Body of pancreas (tissue), 4 donors: Measurements from ENCODE around the gene RAD23B. TPM values are rescaled to one million over a fixed set of nuclear protein-coding genes. Genes with fewer than 3 reads are reported as not detected.

ENCODE experiments used
- ATAC-seq: fragments of 150-250 bp; one replicate; pipeline ENCODE4 v1.9.1; 2016
- DNase-seq, 4 donors: peaks; one replicate each; pipeline ENCODE4 v3.0.0-alpha.2; 2019
- H3K27ac ChIP-seq, 4 donors: fragments of 200-600 bp; sonication (generic); 1 replicate in 3 of 4; 2 replicates in 1 of 4; pipeline versions ENCODE4 v1.5.1 to v1.6.1; 2016 to 2019; ENCODE audit warnings: mild to moderate bottlenecking in 1 of 4, mixed read lengths in 1 of 4, moderate library complexity in 1 of 4
- H3K27me3 ChIP-seq, 2 donors: fragments of 200-600 bp; sonication (generic); one replicate each; pipeline ENCODE4 v1.6.0; 2016; ENCODE audit warnings: mild to moderate bottlenecking in 1 of 2
- H3K36me3 ChIP-seq, 2 donors: fragments of 200-600 bp; sonication (generic); replicated peaks in 1 of 2; 2 replicates each; pipeline ENCODE4 v1.5.1; 2016; ENCODE audit warnings: low read depth in 2 of 2; ENCODE audit not compliant: insufficient read depth in 1 of 2
- H3K4me1 ChIP-seq: fragments of 200-600 bp; sonication (generic); one replicate; pipeline ENCODE4 v1.6.0; 2016
- H3K4me3 ChIP-seq, 2 donors: fragments of 200-600 bp; sonication (generic); 1 replicate in 1 of 2; 2 replicates in 1 of 2; pipeline ENCODE4 v1.5.1; 2016 to 2019
- H3K9me3 ChIP-seq, 3 donors: fragments of 200-600 bp; sonication (generic); 1 replicate in 2 of 3; 2 replicates in 1 of 3; pipeline ENCODE4 v1.5.1; 2016
- CTCF ChIP-seq, 7 experiments: fragments of 450-650 bp in 4 of 7; fragments of 200-600 bp in 3 of 7; sonication (generic) in 3 of 7; IDR thresholded peaks; one replicate each; pipeline ENCODE4 v1.5.1; 2016 to 2019; ENCODE audit warnings: antibody characterized with exemption in 7 of 7
- POLR2A ChIP-seq, 3 donors: fragments of 450-650 bp; IDR thresholded peaks; one replicate each; pipeline ENCODE4 v1.6.1; 2016; ENCODE audit warnings: antibody characterized with exemption in 3 of 3, mild to moderate bottlenecking in 2 of 3
- WGBS, 2 donors: methylation state at CpG; one replicate each; pipeline ENCODE4 v1.1.5; 2017; 5-methylcytosine and 5-hydroxymethylcytosine counted together
- intact Hi-C: fragments of 100-400 bp; cut with DNase I; formaldehyde crosslinking; loops from one replicate; pipeline ENCODE4 v1.15.1; 2023
- total RNA-seq, 2 donors: library from RNA; depleted of rRNA; stranded (reverse); fragments of >200 nt; gene quantifications; one replicate each; pipeline ENCODE4 v1.1.0, GENCODE V29; 2016

RAD23B gene
- total RNA-seq, 2 donors from 2014 or later = 47.1 to 50.6 TPM

GRCh38 chr9:107260437-107261081 lies 22.5 kb upstream of the RAD23B start:
- no peak overlapping the region for H3K27ac ChIP-seq
- no peak for TF ChIP-seq POLR2A (IDR thresholded peaks at IDR 0.05)
- no peak for TF ChIP-seq CTCF (IDR thresholded peaks at IDR 0.05)
- no peaks in the 10 kb centered on the region for H3K36me3 ChIP-seq
- intact Hi-C loops = no loop called here
- H3K27me3 ChIP-seq = no peaks in the 10 kb centered on the region
- H3K9me3 ChIP-seq = no peaks in the 10 kb centered on the region
- 54 to 65% methylated on average over 4 of the region's 4 CpGs for WGBS, 2 donors
- peaks cover 1% of the 10 kb centered on the region for H3K4me1 ChIP-seq
- H3K4me3 ChIP-seq = no peak overlapping the region
- DNase-seq (no peak), ATAC-seq (no peak)

GRCh38 chr9:107261106-107261505 lies 22.0 kb upstream of the RAD23B start:
- ATAC-seq = no peak
- WGBS, 2 donors = 85 to 87% methylated on average over 5 of the region's 5 CpGs

GRCh38 chr9:107263289-107263688 lies 19.8 kb upstream of the RAD23B start:
- H3K4me1 ChIP-seq = no peaks in the 10 kb centered on the region
- no peaks in the 10 kb centered on the region for H3K9me3 ChIP-seq
- no peaks in the 10 kb centered on the region for H3K36me3 ChIP-seq
- DNase-seq (no peak), ATAC-seq (no peak)
- no peaks in the 10 kb centered on the region for H3K27me3 ChIP-seq
- 54 to 61% methylated on average over 2 of the region's 2 CpGs for WGBS, 2 donors
- no peak for TF ChIP-seq POLR2A (IDR thresholded peaks at IDR 0.05)
- TF ChIP-seq CTCF (IDR thresholded peaks at IDR 0.05) = no peak
- intact Hi-C loops = no loop called here
- no peak overlapping the region for H3K27ac ChIP-seq
- H3K4me3 ChIP-seq = no peak overlapping the region

More at GRCh38 chr9:107261106-107261505, 22.0 kb upstream of the RAD23B start:
- Histone ChIP-seq H3K36me3 (no peaks in the 10 kb centered on the region), H3K4me1 (no peaks in the 10 kb centered on the region), H3K27ac (no peak overlapping the region), H3K27me3 (no peaks in the 10 kb centered on the region), H3K4me3 (no peak overlapping the region), H3K9me3 (no peaks in the 10 kb centered on the region)
- DNase-seq = no peak
- TF ChIP-seq CTCF (IDR thresholded peaks at IDR 0.05) = no peak
- TF ChIP-seq POLR2A (IDR thresholded peaks at IDR 0.05) = no peak
- intact Hi-C loops = no loop called here

GRCh38 chr9:107266624-107267368 lies 16.3 kb upstream of the RAD23B start:
- intact Hi-C loops = no loop called here
- DNase-seq (no peak), ATAC-seq (no peak)
- Histone ChIP-seq H3K27me3 (no peaks in the 10 kb centered on the region), H3K4me3 (no peak overlapping the region), H3K36me3 (no peaks in the 10 kb centered on the region), H3K9me3 (no peaks in the 10 kb centered on the region), H3K27ac (no peak overlapping the region), H3K4me1 (no peaks in the 10 kb centered on the region)
- TF ChIP-seq CTCF (IDR thresholded peaks at IDR 0.05) = no peak
- TF ChIP-seq POLR2A (IDR thresholded peaks at IDR 0.05) = no peak
- WGBS, 2 donors = 77 to 82% methylated on average over 7 of the region's 7 CpGs
